ENCODE results near the gene COL24A1. TPM values are rescaled to one million over a fixed set of nuclear protein-coding genes. Genes with fewer than 3 reads are reported as not detected.

COL24A1 gene
- total RNA-seq, result 1 to 10 TPM in 4 of 8 experiments, under 1 TPM in 4; 0.37 to 4.3 (median 0.86) TPM

- Histone ChIP-seq H3K4me1 (replicated peaks in 1 of 2) (peaks cover 0 to 7% of the 10 kb centered on the region in 2 donors), H3K27ac (no peak within 1 kb of the TSS), H3K4me3 (peak within 1 kb of the TSS; percentile 24 to 35 (median 27))
- ATAC-seq (replicated peaks in 6 of 8), result peak; percentile 13 to 84 (median 78)
- 0 to 100% (median 56%) methylated on average over 1 to 14 of the region's 52 CpGs; no CpG with 5 or more reads in 2 of the 10 experiments for whole genome bisulfite sequencing, 10 experiments
- in situ Hi-C loops (cut with MboI; ENCODE audit: low pct_unique_long_range_greater_than_20kb in 2 of 9, low sequenced_read_pairs in 9 of 9, unreplicated experiment in 9 of 9), result no loop called here
Observed at GRCh38 chr1:86156566-86157455, at the start of gene COL24A1. Gene COL24A1, minus strand, starts transcription at chr1:86156772. Its CDS starts 376 bp downstream, at chr1:86156396.

- no peak overlapping the region for H3K4me3 ChIP-seq
- H3K4me1 ChIP-seq (replicated peaks in 1 of 2), result no peaks in the 10 kb centered on the region
- in situ Hi-C loops (cut with MboI; ENCODE audit: low pct_unique_long_range_greater_than_20kb in 2 of 9, low sequenced_read_pairs in 9 of 9, unreplicated experiment in 9 of 9), result no loop called here
- ATAC-seq (replicated peaks in 6 of 8), result no peak
- H3K27ac ChIP-seq, result no peak overlapping the region
- 0 to 82% (median 66%) methylated on average over 1 to 3 of the region's 3 CpGs for WGBS, 10 experiments
Observed at GRCh38 chr1:86205741-86206140, 49.2 kb upstream of the COL24A1 start.

DNA sequence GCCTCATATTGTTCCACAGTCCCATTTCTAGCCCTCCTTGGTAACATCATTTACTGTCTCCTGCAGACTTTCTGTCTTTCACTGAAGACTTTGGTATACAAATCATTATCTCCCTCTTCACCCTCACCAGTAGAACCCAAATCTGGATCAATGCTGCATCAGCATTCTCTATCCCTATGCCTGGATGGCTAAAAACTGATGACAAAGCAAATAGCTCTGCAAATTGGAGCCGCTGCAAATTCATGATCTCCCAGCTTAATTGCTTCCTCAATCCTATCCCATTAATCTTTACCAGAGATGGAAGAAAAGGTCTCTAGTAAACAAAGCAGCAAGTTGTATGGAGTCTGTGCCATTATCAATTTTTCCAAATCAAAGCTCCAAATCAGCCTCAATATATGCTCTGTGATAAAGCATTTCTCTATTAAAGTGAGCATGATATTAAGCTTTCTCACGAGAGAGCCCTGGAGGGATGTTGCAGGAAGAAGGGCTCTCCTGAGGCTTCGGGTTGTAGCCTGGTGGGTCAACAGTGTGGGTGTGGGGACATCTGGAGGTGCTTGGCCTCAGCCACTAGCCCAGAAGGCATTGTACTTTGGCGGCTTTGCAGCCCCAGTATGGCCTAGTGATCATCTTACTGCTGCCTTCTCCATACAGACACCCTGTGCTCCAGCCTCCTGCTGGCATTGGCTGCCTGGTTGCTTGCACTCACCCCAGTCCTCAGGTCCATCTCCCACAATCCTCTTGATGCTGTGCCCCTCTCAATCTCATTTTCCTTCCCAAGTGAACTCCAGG is 46.2 kb upstream of the COL24A1 start:
- Histone ChIP-seq H3K27ac (no peak overlapping the region), H3K4me1 (replicated peaks in 1 of 2) (no peaks in the 10 kb centered on the region), H3K4me3 (no peak overlapping the region)
- ATAC-seq (replicated peaks in 6 of 8), result no peak
- 40 to 100% (median 87%) methylated on average over 1 to 4 of the region's 4 CpGs; no CpG with 5 or more reads in 1 of the 10 experiments for WGBS, 10 experiments
- in situ Hi-C loops (cut with MboI; ENCODE audit: low pct_unique_long_range_greater_than_20kb in 2 of 9, low sequenced_read_pairs in 9 of 9, unreplicated experiment in 9 of 9), result no loop called here

- Histone ChIP-seq H3K4me3 (no peak overlapping the region), H3K27ac (no peak overlapping the region), H3K4me1 (replicated peaks in 1 of 2) (no peaks in the 10 kb centered on the region)
- in situ Hi-C loops (cut with MboI; ENCODE audit: low pct_unique_long_range_greater_than_20kb in 2 of 9, low sequenced_read_pairs in 9 of 9, unreplicated experiment in 9 of 9), result no loop called here
- WGBS, 10 experiments, result 0 to 91% (median 54%) methylated on average over 1 to 2 of the region's 2 CpGs
- ATAC-seq (replicated peaks in 6 of 8), result peak in 3 of 8 experiments; percentile 43 to 88 (median 85)
Observed at GRCh38 chr1:86201311-86201710, 44.7 kb upstream of the COL24A1 start.

- WGBS, 10 experiments, result 10 to 93% (median 77%) methylated on average over 1 to 8 of the region's 8 CpGs; no CpG with 5 or more reads in 2 of the 10 experiments
- H3K27ac ChIP-seq, result no peak overlapping the region
- no peak overlapping the region for H3K4me3 ChIP-seq
- no peak for ATAC-seq (replicated peaks in 6 of 8)
- in situ Hi-C loops (cut with MboI; ENCODE audit: low pct_unique_long_range_greater_than_20kb in 2 of 9, low sequenced_read_pairs in 9 of 9, unreplicated experiment in 9 of 9), result no loop called here
- H3K4me1 ChIP-seq (replicated peaks in 1 of 2), result no peaks in the 10 kb centered on the region
Observed at GRCh38 chr1:86200901-86201300, 44.3 kb upstream of the COL24A1 start.

GRCh38 chr1:86197206-86197855 is 40.8 kb upstream of the COL24A1 start:
- no peak for ATAC-seq (replicated peaks in 6 of 8)
- no peak overlapping the region for H3K27ac ChIP-seq
- in situ Hi-C loops (cut with MboI; ENCODE audit: low pct_unique_long_range_greater_than_20kb in 2 of 9, low sequenced_read_pairs in 9 of 9, unreplicated experiment in 9 of 9), result no loop called here
- H3K4me3 ChIP-seq, result no peak overlapping the region
- 0 to 88% (median 45%) methylated on average over 1 of the region's 1 CpG; no CpG with 5 or more reads in 3 of the 10 experiments for WGBS, 10 experiments
- peaks cover 0 to 4% of the 10 kb centered on the region in 2 donors for H3K4me1 ChIP-seq (replicated peaks in 1 of 2)

DNA sequence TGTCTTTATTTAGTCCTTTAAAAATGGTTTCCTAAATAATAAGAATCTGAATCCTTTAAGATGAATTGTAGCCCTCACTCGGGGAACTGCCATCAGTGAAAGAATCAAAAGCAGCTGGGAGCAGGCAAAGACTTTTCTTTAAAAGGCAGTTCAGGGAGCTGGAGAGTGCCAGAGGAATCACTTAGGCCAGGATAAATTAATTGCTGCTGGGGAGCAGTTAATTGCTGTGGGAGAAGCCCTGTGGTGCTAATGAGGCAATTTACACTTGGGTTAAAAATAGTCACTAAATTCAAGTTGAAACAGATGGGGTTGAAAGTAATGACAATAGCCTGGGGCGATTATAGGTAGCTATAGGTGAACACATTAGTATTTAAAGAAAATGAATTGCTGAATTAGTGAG is 38.7 kb upstream of the COL24A1 start:
- Histone ChIP-seq H3K4me1 (replicated peaks in 1 of 2) (peaks cover 0 to 4% of the 10 kb centered on the region in 2 donors), H3K4me3 (no peak overlapping the region), H3K27ac (no peak overlapping the region)
- in situ Hi-C loops (cut with MboI; ENCODE audit: low pct_unique_long_range_greater_than_20kb in 2 of 9, low sequenced_read_pairs in 9 of 9, unreplicated experiment in 9 of 9), result no loop called here
- 22 to 83% (median 45%) methylated on average over 1 to 2 of the region's 2 CpGs for WGBS, 10 experiments
- peak in 3 of 8 experiments; percentile 19 to 54 (median 41) for ATAC-seq (replicated peaks in 6 of 8)

DNA sequence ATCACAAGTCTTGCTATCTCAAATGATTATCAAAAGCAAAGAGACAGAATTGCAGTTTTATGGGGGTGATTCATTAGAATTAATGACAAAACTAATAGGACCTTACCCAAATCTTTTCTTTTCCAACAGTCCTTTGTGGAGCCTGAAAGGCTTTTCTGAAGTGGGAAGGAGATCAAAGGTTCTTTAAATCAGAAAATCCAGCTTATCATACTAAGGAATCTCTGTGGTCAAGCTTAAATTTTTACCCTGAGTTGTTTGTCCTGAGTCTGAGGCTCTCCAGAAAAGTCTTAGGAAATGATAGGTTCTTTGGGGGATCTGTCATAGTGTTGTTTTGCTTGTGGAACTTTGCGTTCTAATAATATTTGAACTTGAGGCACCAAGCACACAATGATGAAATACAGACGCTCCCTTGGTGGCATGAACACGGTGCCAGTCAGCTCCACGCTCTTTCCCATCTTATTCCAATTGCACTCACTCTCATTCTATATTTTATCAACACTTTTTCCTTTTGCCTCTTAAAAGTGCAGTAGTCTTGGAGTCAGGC is 38.0 kb upstream of the COL24A1 start:
- in situ Hi-C loops (cut with MboI; ENCODE audit: low pct_unique_long_range_greater_than_20kb in 2 of 9, low sequenced_read_pairs in 9 of 9, unreplicated experiment in 9 of 9), result no loop called here

DNA sequence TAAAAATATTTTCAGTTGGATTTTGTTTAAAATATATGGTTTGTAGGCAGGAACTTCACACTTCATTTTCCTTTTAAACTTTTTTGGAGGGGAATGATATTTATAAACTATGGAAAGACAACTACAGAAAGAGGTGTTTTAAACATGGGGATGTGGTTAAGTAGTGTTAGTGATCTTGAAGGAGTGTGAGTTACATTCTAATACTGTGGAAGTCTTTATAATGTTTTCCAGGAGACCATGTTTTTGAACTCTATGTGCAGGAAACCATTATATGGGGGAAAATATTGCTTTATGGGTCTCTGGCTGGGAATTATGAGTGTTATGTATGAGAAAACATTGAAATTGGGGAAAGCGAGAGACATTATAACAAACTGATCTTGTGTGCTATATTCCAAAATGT is 35.8 kb upstream of the COL24A1 start:
- 88 to 100% (median 100%) methylated on average over 1 of the region's 1 CpG; no CpG with 5 or more reads in 1 of the 10 experiments for WGBS, 10 experiments
- no peak for ATAC-seq (replicated peaks in 6 of 8)
- in situ Hi-C loops (cut with MboI; ENCODE audit: low pct_unique_long_range_greater_than_20kb in 2 of 9, low sequenced_read_pairs in 9 of 9, unreplicated experiment in 9 of 9), result no loop called here
- H3K27ac ChIP-seq, result no peak overlapping the region
- peaks cover 0 to 4% of the 10 kb centered on the region in 2 donors for H3K4me1 ChIP-seq (replicated peaks in 1 of 2)
- no peak overlapping the region for H3K4me3 ChIP-seq

More for the DNA sequence above, 38.0 kb upstream of the COL24A1 start:
- Histone ChIP-seq H3K27ac (no peak overlapping the region), H3K4me1 (replicated peaks in 1 of 2) (peaks cover 0 to 4% of the 10 kb centered on the region in 2 donors), H3K4me3 (no peak overlapping the region)
- no peak for ATAC-seq (replicated peaks in 6 of 8)
- WGBS, 10 experiments, result 70 to 85% (median 79%) methylated on average over 1 to 4 of the region's 4 CpGs; no CpG with 5 or more reads in 1 of the 10 experiments

DNA sequence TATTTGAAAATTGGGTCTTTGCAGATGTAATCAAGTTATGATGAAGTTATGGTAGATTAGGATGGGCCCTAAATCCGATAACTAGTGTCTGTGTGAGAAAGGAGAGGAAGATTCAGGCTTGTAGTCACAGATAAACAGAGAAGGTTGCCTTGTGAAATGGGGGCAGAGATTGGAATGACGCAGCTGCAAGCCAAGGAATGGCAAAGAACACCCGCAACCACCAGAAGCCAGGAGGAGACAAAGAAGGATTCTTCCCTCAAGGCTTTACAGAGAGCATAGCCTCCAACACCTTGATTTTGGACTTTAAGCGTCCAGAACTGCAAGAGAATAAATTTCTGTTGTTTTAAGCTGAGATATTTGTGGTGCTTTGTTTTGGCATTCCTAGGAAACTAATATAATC is 35.4 kb upstream of the COL24A1 start:
- in situ Hi-C loops (cut with MboI; ENCODE audit: low pct_unique_long_range_greater_than_20kb in 2 of 9, low sequenced_read_pairs in 9 of 9, unreplicated experiment in 9 of 9), result no loop called here
- 29 to 84% (median 65%) methylated on average over 1 to 4 of the region's 4 CpGs; no CpG with 5 or more reads in 1 of the 10 experiments for WGBS, 10 experiments
- H3K4me1 ChIP-seq (replicated peaks in 1 of 2), result peaks cover 0 to 4% of the 10 kb centered on the region in 2 donors

DNA sequence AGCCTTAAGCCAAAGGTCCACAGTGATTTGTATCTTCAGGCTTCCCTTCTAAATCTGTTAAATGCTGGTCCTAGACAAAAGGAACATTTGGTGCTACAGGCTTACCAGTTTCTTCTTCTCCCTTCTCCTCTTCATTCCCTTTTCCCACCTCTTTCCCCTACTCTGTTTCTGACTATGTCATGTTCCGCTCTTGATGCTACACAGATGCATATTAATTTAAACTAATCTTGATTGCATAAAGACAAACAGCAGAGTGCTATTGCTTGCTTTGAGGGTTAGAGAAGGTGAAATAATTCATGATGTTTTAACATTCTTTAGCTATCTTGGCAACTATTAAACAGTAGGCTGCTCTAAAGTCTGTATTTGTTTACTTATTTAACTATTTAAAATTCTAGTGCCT is 34.3 kb upstream of the COL24A1 start:
- Histone ChIP-seq H3K4me3 (no peak overlapping the region), H3K27ac (no peak overlapping the region), H3K4me1 (replicated peaks in 1 of 2) (peaks cover 0 to 4% of the 10 kb centered on the region in 2 donors)
- WGBS, 10 experiments, result 50 to 100% (median 94%) methylated on average over 1 of the region's 1 CpG; no CpG with 5 or more reads in 2 of the 10 experiments
- no peak for ATAC-seq (replicated peaks in 6 of 8)
- in situ Hi-C loops (cut with MboI; ENCODE audit: low pct_unique_long_range_greater_than_20kb in 2 of 9, low sequenced_read_pairs in 9 of 9, unreplicated experiment in 9 of 9), result no loop called here

More for the DNA sequence above, 35.4 kb upstream of the COL24A1 start:
- no peak for ATAC-seq (replicated peaks in 6 of 8)
- no peak overlapping the region for H3K4me3 ChIP-seq
- no peak overlapping the region for H3K27ac ChIP-seq

DNA sequence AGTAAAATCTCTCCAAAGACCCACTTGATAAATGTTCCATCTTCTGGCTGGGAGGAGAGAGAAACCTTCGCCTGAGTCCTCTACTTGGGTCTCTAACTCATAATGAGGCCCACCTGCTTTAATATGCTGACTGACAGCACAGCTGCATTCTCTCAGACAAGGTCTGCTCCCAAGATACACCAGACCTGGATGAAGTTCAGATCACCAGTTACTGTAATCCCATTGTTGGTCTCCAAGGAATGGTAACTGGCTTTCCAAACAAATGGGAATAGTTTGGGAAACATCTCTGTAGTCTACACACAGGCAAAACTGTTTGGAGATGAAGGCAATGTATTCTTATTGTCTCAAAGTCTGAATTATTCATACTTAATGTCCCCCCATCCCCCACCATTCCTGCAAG is 27.9 kb upstream of the COL24A1 start:
- WGBS, 10 experiments, result 60 to 100% (median 100%) methylated on average over 1 of the region's 1 CpG; no CpG with 5 or more reads in 4 of the 10 experiments
- no peaks in the 10 kb centered on the region for H3K4me1 ChIP-seq (replicated peaks in 1 of 2)

More for the DNA sequence above, 27.9 kb upstream of the COL24A1 start:
- H3K27ac ChIP-seq, result no peak overlapping the region
- no peak overlapping the region for H3K4me3 ChIP-seq
- no peak for ATAC-seq (replicated peaks in 6 of 8)
- in situ Hi-C loops (cut with MboI; ENCODE audit: low pct_unique_long_range_greater_than_20kb in 2 of 9, low sequenced_read_pairs in 9 of 9, unreplicated experiment in 9 of 9), result no loop called here
